HK-2 (cell line): ENCODE measurements around the gene PKP1.

Source experiments
- DNase-seq: peaks from one replicate; pipeline ENCODE4 v3.0.0-alpha.2; 2018; ENCODE audit not compliant: unreplicated experiment

Gene PKP1

DNA sequence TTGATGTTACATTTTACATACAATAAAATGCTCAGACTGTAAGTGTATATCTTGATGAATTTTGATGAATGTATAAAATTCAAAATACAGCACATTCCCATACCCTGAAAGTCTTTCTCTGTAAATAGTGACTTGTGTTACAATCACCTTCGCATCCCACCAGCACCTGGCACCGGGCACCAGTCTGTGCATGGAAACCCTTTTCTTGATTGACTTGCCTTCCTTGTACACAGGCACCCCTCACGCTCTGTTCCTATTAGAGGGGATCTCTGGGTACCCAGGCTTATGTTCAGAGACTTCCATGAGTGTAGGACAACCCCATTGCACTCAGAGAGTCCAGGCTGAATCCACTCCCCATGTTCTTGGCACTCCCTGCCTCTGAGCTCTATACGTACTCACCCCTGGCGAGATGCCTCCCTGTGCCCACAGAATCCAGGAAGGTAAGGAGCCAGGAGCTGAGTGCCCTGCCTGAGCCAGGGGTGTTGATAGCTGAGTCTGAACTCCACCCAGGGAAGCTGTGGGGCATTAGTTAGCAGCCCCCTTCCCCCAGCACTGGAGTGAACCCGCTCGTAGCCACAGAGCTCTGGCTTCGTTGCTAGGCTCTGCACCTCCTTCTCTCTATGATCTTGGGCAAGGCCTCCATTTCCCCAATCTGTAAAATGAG, 22.5 kb upstream of the PKP1 start:
- no peak for DNase-seq

DNA sequence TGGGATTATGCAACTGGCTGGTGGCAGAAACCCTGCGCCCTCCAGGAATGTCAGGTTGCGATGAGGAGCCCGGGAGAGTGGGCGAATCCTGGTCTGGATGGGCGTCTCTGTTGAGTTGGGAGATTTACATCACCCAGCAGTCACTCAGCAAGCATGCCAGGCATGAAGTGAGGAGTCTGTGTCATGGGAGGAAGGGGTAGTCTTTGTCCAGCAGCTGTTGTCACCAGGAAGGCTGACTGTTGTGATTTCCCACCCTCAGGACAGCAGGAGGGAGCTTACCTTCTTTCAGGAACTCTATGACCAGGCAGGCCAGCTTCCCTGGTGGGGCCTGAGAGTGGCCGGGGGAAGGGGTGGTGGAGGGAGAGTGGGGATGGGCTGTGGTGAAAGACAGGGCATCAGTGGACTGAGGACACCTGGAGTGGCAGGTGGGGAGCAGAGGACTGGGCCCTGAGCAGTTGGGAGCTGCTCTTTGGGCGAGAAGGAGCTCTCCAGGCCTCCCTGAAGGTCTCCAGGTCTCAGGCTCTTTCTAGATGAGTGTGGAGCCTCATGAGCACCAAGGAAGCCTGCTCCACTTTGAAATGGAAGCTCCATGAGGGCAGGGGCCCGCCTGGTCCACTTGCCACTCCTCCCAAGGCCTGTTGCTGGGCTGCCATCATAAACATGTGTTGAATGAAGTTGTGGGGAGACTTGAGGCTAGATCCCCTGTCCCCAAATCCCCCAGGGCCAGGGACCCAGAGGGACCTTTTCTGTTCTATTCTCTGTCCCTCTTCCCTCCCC, 21.3 kb upstream of the PKP1 start:
- DNase-seq, result no peak

DNA sequence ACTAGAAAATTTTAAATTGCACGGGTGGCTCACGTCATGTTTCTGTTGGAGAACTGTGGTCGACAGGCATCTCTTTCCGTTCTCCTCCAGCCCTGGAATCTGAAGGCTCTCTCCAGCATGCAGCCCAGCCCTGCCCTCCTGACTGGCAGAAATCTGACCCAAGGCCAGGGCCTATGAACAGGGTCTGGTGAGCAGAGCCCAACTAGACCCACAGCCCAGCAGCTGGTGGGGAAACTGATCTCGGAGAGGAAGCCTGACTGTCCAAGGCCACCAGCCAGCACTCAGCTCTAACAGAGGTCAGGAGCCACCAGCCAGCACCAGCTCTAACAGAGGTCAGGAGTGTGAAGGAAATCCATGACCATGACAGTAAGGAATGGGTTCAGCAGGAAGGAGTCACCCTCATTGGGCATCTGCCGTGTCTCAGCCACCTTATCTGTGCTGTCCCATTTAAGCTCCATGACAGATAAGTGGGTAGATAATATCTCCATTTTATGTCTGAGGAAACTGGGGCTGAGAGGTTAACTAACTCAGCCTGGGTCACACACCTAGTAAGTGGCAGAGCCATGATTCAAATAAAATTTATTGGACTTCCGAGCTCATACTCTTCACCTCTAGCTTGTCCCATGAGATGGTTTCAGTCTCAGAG, 20.2 kb upstream of the PKP1 start:
- DNase-seq, result no peak

DNA sequence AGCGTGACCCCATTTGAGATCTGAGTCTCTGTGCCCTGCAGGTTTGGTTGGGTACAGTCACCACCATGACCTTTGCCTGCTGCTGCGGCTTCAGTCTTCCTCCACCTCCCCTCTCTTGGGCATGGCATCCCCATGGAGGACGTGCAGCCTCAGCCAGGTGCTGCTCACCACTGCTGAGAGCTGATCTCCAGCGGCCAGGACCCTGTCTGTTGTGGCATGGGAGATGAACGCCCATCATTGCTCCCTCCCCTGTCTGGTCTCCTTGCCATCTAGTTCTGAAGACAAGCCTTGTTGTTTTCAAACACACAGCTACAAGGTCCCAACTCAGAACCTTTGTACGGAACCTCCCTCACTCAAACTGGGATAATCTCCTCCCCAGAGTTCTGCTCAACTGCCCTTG, 19.2 kb upstream of the PKP1 start:
- no peak for DNase-seq

DNA sequence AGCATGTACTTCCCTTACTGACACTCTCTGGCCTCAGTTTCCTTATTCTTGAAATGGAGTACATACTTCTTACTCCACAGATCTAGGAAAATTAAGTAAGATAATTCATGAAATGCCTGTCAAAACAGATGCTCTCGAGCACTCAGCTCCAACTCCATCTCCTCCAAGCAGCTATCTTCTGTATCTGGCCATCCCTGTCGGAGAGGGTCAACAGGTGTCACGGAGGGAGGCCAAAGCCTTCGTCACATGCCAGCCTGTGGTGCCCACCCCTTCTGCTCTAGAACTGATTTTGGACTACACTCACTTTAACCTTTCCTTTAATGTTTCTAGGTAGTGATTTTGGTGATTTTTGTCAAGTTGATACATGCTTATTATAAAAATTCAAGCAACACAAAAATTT, 18.8 kb upstream of the PKP1 start:
- no peak for DNase-seq

DNA sequence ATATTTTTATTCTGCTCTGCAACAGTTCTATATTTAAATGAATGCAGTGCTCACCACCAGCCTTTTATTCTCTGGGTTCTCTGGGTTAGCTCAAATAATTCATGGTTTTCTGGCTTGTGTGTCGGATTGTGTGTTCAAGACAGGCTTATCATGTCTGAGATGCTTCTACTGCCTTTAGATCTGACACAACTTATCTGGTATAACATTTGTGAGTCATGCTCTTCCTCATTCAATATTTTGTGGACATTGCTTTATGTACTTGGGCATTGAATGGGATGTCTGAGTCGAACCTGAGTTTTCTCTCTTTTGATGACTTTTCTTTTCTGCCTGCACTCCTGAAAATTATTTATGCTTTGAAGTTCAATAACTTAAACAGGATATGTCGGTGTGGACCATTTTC, 17.6 kb upstream of the PKP1 start:
- DNase-seq, result no peak

DNA sequence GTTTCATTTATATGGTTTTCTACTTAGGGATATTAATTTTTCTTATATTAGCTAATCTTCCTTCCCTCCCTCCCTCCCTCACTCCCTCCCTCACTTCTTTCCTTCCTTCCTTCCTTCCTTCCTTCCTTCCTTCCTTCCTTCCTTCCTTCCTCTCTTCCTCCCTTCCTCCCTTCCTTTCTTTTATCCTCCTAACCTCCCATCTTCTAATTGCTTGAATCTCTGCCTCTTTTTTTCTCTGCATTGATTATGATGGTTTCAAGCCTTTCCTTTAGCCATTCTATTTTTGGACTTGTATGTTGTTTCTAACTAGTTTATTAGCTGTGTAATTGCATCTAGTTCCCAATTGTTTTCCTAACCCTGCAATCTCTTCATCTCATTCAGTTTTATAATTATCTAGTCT, 17.0 kb upstream of the PKP1 start:
- no peak for DNase-seq

DNA sequence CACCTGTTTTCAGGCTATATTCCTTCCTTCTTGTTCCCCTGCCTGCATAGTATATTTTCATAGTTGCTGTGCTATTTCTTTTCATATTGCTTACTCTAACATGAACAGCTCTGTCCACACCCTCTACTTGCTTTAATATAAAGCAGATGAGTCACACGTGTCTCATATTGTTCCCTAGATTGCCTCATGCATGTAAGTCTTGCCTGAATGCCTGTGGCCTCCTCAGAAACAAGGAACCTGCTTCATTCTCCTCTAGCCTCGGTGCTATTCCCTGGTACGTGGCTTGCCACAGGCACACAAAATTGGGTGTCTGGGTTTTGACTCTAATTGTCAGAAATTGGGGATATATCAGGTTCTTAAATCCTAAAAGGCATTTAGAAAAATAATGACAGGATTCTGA, 16.5 kb upstream of the PKP1 start:
- DNase-seq, result peak; percentile 42

DNA sequence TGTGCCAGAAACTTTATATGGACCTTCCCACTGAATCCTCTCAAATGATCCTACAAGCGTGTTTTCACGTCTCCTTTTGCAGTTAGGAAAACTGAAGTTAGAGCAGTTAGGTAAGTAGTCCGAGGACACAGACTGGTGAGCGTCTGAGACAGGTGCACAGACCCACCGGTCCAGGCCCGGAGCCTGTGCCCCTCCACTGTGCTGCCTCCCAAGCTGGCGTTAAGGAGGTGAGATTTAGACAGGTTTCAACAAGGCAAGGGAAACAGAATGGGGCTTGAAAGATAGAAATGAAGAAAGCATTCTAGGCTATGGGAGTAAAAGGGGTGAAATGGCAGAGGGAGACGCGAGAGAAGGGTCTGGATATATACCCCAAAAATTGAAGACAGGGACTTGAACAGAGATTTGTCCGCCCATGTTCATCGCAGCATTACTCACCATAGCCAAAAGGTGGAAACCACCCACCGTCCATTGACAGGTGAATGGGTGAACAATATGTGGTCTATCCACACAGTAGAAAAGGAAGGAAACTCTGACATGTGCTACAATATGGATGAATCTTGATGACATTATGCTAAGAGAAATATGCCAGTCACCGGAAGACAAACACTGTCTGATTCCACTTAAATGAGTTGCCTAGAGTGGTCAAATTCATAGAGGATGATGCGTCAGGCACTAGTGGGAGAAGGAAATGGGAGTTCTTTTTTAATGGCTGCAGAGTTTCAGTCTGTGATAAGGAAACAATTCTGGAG, 15.7 kb upstream of the PKP1 start:
- no peak for DNase-seq

DNA sequence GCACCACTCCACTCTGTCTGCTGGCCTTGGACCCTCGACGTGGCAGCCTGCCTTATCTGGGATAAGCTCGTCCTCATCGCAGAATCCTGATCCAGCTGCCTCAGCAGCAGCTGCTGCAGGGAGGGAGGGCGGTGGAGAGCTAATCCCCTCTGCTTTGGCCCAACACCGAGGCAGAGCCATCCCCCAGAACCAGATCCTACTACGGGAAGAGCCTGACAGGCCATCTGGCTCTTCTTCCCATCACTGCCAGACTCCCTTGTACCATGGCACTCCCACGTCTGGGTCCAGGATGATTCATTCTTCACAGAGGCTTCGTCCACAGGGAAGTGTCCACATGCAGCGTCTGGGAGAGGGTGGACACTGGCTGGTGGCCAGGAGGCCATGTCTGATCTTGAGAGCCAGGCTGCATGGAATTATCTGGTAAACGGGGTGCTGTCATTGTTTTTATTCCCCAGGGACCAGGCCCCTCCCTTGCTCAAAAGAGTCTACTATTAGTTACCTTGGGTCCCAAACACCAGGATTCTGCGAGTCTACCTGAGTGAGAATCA, 14.6 kb upstream of the PKP1 start:
- peak; percentile 50 for DNase-seq

DNA sequence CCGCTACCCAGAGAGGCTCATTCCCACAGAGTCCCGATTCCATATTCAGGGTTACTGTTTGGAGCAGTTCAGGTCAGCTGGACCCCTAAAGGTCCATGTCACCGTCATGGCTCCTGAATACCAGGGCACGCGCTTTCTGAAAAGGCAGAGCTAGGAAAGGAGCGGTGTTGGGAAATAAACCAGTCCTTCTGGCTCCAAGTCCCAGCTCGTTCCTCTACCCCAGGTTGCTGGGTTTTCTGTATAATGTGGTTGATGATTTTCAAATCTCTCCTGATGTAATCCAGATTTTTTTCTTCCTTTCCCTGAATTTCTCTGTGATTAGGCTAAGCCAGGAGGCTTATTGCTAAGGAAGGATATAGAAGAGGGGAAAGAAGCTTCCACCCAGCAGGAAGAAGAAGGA, 14.0 kb upstream of the PKP1 start:
- no peak for DNase-seq

DNA sequence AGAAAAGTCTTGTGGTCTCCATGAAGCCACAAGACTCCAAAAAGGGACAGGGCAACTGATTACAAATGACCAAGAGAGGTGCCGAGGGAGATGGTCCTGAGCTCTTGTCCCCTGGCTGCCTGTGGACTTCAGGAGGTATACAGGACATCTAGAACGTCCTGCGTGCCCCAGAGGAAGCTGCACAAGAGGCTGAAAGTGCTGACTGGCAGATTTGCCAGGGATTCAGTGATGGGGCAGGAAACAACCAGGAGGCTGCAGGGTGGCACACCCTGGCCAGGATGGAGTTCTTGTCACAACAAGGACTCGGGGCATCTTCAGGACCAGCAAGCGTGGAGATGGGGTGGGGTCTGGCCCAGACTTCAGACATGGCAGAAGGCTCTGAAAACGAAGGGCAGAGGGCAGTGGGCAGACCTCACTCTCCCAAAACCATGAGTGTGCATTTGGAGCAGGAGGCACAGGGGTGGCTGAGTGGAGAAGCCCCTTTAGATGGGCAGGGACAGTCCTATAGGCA, 13.4 kb upstream of the PKP1 start:
- DNase-seq, result no peak

DNA sequence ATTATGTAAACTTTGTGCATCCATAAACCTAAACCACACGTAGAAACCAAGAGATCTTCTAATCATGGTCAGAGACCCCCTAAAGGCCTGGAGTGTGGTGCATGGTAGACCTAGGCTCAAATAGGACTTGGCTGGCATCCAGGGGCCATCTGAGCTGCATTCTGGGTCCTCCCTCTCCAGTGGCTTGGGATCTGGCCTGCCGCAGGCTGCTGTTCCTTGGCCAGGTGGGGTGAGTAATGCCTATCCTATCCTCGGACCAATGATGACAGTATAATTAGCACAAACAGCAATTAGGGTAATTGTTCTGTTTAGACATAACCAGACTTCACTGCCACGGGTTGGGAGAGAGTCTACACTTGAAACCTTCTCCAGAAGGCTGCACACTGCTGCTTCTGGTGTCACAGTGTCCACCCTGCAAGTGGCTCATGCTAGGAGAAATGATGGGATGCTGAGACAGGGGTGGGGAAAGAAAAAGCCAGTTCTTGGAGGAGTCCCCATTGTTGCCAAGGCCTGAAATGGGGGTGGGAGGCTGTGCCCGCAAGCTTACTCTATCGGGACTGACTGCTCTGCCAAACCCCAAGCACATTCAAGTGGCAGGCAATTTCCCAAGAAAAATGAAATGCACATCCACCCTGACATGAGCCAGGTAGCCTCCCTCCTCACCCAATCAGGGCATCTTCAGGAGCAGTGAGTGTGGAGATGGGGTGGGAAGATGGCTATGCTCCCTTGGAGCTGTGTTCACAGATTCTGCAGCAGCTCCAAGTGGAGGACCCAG, 12.5 kb upstream of the PKP1 start:
- no peak for DNase-seq

DNA sequence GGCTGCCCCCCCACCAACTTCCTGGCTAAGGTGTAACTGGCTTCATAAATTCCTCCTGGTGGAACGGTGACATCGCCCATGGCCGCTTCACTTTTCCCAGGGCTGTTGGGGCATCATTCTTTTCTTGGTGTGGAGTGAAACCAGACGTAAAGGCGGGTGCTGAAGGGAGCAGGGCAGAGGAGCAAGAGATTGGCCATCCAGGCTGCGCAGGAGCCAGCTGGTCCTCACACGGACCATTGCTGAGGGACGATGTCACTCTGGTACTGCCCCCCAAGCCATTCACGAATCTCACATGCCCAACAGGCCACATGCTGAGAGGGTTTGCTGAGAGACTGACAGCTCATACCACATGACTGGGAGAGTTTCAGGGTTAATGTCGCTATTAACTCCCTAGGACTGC, 10.5 kb upstream of the PKP1 start:
- DNase-seq, result no peak

DNA sequence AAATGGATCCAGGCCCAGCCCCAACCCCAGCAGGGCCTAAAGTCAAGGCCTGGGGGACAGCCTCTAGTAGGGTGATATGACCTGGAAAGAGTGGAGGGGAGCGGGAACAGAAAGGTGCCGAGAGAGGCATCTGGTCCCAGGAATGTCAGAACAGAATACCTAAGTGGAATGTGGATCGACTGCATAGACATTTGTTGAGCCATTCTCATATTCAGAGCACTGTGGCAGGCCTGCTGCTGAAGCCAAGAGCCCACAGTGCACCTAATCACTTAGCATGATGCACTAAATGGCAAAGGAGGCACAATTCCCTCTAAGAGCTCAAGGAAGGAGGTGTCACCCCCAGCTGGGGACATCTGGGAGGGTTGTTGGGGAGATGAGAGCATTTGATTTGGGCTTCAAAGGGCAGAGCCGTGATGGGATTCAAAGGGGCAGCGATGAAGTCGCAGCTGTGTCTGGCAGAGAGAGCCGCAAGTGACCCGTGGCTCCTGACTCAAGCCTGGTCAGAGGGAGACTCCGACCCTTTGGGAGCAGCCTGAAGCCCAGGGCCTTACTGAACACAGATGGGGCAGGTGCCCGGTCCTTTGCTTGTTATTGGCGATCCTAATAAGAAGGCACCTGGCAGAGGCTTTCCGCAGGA, 8.6 kb upstream of the PKP1 start:
- no peak for DNase-seq

DNA sequence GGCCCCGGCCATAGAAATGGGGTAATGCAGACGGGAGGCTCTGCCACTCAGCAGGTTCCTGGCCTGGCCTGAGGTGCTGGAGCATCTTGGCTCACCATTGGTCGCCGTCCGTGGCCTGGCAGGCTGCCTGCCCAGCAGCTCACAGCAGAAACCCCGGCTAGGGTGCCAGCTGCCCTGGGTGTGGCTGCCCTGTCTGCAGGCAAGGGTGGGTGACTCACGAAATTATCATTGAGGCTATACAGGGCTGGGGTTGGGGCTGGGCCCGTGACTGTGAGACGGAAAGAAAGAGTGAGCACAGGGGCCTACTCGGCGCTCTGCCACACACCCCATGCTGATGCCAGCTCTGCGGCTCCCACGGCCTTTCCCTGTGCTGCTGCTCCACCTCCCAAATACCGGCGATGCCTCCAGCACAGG, 8.0 kb upstream of the PKP1 start:
- peak; percentile 74 for DNase-seq

DNA sequence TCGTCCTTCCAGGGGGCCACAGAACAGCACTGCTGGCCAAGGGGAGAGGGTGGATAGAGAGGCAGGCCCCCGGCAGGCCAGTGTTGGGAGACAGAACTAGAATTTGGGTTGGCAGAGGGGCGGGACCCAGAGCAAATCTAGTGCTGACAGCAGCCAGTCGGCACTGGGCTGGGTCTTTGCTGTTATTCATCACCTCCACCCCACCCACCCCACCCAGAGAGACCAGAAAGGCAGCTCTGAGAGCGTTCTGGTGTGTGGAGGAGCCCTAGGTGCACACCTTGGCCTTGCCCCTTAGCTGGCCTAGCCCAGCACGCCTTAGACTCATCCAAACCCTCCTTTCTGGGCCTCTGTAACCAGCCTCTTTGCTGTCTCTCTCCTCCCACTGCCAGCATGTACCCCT, 6.4 kb upstream of the PKP1 start:
- DNase-seq, result no peak

DNA sequence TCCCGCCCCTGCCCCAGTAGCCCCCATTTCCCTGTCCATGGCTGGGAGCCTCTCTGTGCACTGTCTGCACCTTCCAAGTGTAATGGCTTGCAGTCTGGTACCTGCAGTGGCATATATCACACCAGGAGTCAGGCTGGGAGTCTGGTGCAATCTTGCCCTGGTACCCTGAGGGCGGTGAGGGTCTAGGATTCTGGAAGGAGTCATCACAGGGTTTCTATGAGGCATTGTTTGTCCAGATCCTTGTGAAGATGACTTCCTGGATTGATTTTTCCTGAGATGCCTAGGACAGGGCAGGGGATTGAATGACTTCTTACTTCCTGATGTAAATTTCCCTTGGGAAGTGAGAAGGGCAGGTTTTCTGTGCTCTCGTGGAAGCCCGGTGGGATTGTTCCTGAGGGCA, 5.9 kb upstream of the PKP1 start:
- no peak for DNase-seq

DNA sequence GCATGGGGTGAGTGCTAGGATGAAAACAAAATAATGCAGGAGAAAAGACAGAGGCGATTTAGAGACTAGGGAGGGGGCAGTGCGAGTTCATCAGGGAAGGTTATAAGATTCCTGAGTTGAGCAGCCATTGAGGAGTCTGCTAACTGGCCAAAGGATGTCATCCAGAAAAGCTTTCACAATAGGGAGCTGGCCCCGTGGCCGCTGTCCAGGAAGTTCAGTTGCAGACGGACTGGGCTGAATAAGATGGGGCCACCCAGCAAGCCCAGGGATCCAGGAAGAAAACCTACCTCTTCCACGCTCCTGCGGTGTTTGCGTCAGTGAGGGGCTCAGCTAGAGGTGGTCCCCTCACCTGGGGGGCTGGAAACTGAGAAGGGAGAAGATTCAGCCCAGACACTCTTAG, 4.0 kb upstream of the PKP1 start:
- no peak for DNase-seq

DNA sequence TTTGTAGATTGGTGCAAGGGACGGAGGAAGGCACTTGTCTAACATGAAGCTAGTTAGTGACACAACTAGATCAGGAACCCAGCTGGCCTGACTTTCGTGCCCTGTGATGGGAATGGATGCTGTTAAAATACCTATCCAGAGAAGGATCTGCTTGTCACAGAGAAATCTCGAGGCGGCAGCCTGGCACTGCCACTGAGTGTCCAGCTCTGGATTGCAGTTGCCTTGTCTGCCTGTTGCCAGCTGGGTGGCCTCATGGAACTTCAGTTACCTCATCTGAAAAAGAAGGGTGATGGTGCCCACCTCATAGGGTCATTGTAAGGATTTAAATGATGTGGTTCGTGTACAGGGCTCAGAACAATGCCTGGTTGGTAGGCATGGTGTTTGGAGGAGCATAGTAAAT, 2.4 kb upstream of the PKP1 start:
- no peak for DNase-seq

DNA sequence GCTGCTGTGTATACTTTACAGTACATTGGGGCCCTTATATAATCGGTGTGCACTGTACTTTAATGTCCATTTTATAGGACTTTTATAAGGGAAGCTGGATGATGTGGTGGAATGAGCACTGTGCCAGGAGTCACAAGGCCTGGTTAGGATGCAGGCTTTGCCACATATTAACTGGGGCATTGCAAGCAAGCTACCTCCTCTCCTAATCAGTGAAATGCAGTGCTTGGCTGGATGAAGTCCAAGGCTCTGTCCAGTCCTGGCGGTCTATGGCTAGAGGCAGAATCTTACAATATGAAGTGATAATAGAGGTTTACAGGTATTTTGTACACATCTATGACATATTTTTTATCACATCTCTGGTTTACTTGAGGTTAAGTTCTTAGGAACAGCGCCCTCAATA, 1.7 kb upstream of the PKP1 start:
- DNase-seq, result no peak
